Measurements from ENCODE around the gene CAMK4.

DNA sequence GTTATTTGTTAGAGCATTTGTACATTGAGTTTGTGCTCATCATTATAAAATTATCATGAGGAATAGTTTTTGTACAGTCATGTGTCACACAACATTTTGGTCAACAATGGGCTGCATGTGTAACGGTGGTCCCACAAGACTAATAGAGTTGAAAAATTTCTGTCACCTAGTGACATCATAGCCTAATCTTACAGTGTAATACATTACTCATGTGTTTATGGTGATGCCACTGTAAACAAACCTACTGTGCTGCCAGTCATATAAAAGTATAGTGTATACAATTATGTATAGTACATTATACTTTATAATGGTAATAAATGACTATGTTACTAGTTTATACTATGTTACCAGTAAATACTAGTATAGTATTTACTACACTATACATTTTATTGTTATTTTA lies 3.0 kb upstream of the CAMK4 start:
- TF ChIP-seq POLR2AphosphoS5 (IDR thresholded peaks at IDR 0.05; ENCODE audit: low read depth, low read length), result no peak
- TF ChIP-seq POLR2A (IDR thresholded peaks at IDR 0.05; ENCODE audit: low read depth, low read length), result no peak
- TF ChIP-seq TAF1 (IDR thresholded peaks at IDR 0.05; ENCODE audit: borderline replicate concordance, low read depth, low read length), result no peak
